ENCODE measurements around the gene CHTOP. TPM values are rescaled to one million over a fixed set of nuclear protein-coding genes. Genes with fewer than 3 reads are reported as not detected.

Gene CHTOP
- total RNA-seq, 2 experiments from 2014 or later: 70.9 to 107 TPM

GRCh38 chr1:153626904-153627714 is 6.8 kb upstream of the CHTOP start, which contains the start of gene S100A13:
TSS of gene S100A13 (minus strand) at chr1:153627505. CDS start at chr1:153626472, 1,033 bp downstream.
- intact Hi-C loops (cut with micrococcal nuclease; ENCODE audit: unreplicated experiment): no loop called here
- POLR2A ChIA-PET: interaction anchor here (0.7 to 1.2 kb wide), 3 partner anchors 9 to 29 kb away, joined by 3 read pairs; no protein-coding TSS in a partner anchor
- no peaks in the 10 kb centered on the region for H3K36me3 ChIP-seq (ENCODE audit: insufficient read depth, low read length)
- peak within 1 kb of the TSS; percentile 39; the same call in 1 of the 2 replicates for H3K4me2 ChIP-seq (ENCODE audit: low read length)
- no peaks in the 10 kb centered on the region for H4K20me1 ChIP-seq (ENCODE audit: insufficient read depth, low read length)
- CTCF ChIA-PET (ENCODE audit: unreplicated experiment): interaction anchor here (1.9 kb wide), 1 partner anchor 55 kb away, joined by 6 read pairs; no protein-coding TSS in a partner anchor
- H3K27ac ChIP-seq (ENCODE audit: low read depth, low read length, poor library complexity, severe bottlenecking): no peak within 1 kb of the TSS
- TF ChIP-seq EZH2phosphoT487 (IDR thresholded peaks at IDR 0.05; ENCODE audit: borderline replicate concordance, low read depth, low read length): no peak
- TF ChIP-seq, protein P1, sequence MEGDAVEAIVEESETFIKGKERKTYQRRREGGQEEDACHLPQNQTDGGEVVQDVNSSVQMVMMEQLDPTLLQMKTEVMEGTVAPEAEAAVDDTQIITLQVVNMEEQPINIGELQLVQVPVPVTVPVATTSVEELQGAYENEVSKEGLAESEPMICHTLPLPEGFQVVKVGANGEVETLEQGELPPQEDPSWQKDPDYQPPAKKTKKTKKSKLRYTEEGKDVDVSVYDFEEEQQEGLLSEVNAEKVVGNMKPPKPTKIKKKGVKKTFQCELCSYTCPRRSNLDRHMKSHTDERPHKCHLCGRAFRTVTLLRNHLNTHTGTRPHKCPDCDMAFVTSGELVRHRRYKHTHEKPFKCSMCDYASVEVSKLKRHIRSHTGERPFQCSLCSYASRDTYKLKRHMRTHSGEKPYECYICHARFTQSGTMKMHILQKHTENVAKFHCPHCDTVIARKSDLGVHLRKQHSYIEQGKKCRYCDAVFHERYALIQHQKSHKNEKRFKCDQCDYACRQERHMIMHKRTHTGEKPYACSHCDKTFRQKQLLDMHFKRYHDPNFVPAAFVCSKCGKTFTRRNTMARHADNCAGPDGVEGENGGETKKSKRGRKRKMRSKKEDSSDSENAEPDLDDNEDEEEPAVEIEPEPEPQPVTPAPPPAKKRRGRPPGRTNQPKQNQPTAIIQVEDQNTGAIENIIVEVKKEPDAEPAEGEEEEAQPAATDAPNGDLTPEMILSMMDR (conservative IDR thresholded peaks at IDR 0.05; ENCODE audit: low read length): peak; percentile 76
- peak within 1 kb of the TSS; percentile 26 for H3K4me3 ChIP-seq (ENCODE audit: low read depth, low read length, poor library complexity, severe bottlenecking)
- H3K4me1 ChIP-seq (ENCODE audit: insufficient read depth, low read length, poor library complexity, severe bottlenecking): peaks cover 22% of the 10 kb centered on the region
- no peaks in the 10 kb centered on the region for H3K9me3 ChIP-seq (ENCODE audit: low read length)
- H2AFZ ChIP-seq (ENCODE audit: low read length): peak within 1 kb of the TSS; percentile 61; the same call in 1 of the 2 replicates
- H3K9me2 ChIP-seq (ENCODE audit: insufficient read depth, low read length): no peaks in the 10 kb centered on the region
- DNase-seq (ENCODE audit: low spot score): peak; percentile 67
- H3K79me2 ChIP-seq (ENCODE audit: insufficient read depth, low read depth, low read length): no peaks in the 10 kb centered on the region
- no TSS peak for BruUV-seq (replicated peaks)

- TF ChIP-seq EZH2phosphoT487 (IDR thresholded peaks at IDR 0.05; ENCODE audit: borderline replicate concordance, low read depth, low read length): no peak
- TF ChIP-seq, protein P1 (conservative IDR thresholded peaks at IDR 0.05; ENCODE audit: low read length): peak; percentile 2; the same call in 1 of the 2 replicates
- no peak for DNase-seq (ENCODE audit: low spot score)
- Histone ChIP-seq H3K9me3 (ENCODE audit: low read length) (no peaks in the 10 kb centered on the region), H3K27ac (ENCODE audit: low read depth, low read length, poor library complexity, severe bottlenecking) (no peak within 1 kb of the TSS), H3K4me2 (ENCODE audit: low read length) (peak within 1 kb of the TSS; percentile 39; the same call in 1 of the 2 replicates), H2AFZ (ENCODE audit: low read length) (peak within 1 kb of the TSS; percentile 61; the same call in 1 of the 2 replicates), H3K9me2 (ENCODE audit: insufficient read depth, low read length) (no peaks in the 10 kb centered on the region), H3K4me3 (ENCODE audit: low read depth, low read length, poor library complexity, severe bottlenecking) (peak within 1 kb of the TSS; percentile 26), H4K20me1 (ENCODE audit: insufficient read depth, low read length) (no peaks in the 10 kb centered on the region), H3K79me2 (ENCODE audit: insufficient read depth, low read depth, low read length) (no peaks in the 10 kb centered on the region), H3K36me3 (ENCODE audit: insufficient read depth, low read length) (no peaks in the 10 kb centered on the region), H3K4me1 (ENCODE audit: insufficient read depth, low read length, poor library complexity, severe bottlenecking) (peaks cover 16% of the 10 kb centered on the region)
- no TSS peak for BruUV-seq (replicated peaks)
- CTCF ChIA-PET (ENCODE audit: unreplicated experiment): interaction anchor here (1.9 kb wide), 1 partner anchor 56 kb away, joined by 6 read pairs; no protein-coding TSS in a partner anchor
- POLR2A ChIA-PET: interaction anchor here (0.9 to 1.2 kb wide), 2 partner anchors 9 to 23 kb away, joined by 3 read pairs; no protein-coding TSS in a partner anchor
- intact Hi-C loops (cut with micrococcal nuclease; ENCODE audit: unreplicated experiment): no loop called here
Measured at GRCh38 chr1:153627715-153628626, 5.9 kb upstream of the CHTOP start, which contains the start of gene S100A1. TSS of gene S100A1 (plus strand) at chr1:153628434. CDS start at chr1:153630522, 2,088 bp downstream.

Measured in OCI-LY7 (cell line).